Measurements from ENCODE around the gene CMIP. TPM values are rescaled to one million over a fixed set of nuclear protein-coding genes. Genes with fewer than 3 reads are reported as not detected.

Gene CMIP
- total RNA-seq, 1 experiment from 2014 or later: 48.2 TPM

DNA sequence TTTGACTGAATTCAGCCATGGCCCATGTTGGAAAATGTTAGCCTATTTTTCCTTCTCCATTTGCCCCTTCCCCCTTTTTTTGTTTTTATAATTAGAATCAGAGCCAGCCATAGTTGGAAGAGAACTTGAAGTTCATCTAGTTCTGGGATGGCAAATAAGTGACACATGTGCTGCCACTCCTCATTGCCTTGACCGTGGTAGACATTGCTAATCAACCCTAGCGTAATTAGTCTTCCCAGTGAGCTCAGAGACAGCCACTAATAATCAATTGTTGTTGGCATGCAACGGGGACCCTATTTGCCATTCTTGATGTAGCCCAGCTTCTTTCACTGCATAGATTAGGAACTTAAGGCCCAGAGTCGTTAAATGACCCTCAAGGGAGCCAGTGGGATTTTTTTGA is 16.6 kb downstream of the CMIP start:
- Mint-ChIP-seq H3K27me3 (ENCODE audit: low read depth) (no peaks in the 10 kb centered on the region), H3K27ac (0 out of 7 replicates have a peak overlapping the region, but pooled peaks of 1 of the 3 experiments have one; percentile 27), H3K9me3 (no peaks in the 10 kb centered on the region), H3K36me3 (ENCODE audit: insufficient read depth in 1 of 3, low read depth in 3 of 3) (peaks cover 14 to 25% (median 25%) of the 10 kb centered on the region in 3 experiments), H3K4me1 (peaks cover 34 to 39% of the 10 kb centered on the region in 2 experiments), H3K4me3 (no peak overlapping the region)
- Histone ChIP-seq H4K20me1 (ENCODE audit: control insufficient read depth, insufficient read depth, insufficient read length) (peaks cover 2% of the 10 kb centered on the region), H4K5ac (ENCODE audit: insufficient read length, low read depth, low read length) (no peak overlapping the region), H3K23me2 (ENCODE audit: insufficient read length, low read depth, low read length, poor library complexity, severe bottlenecking) (no peaks in the 10 kb centered on the region), H2BK20ac (ENCODE audit: low read depth, low read length, poor library complexity, severe bottlenecking) (no peak overlapping the region), H2BK5ac (ENCODE audit: insufficient read length, low read length) (no peak overlapping the region), H3K4ac (ENCODE audit: low read depth, low read length) (no peak overlapping the region), H3K79me2 (ENCODE audit: insufficient read depth, low read length) (peaks cover 34% of the 10 kb centered on the region; the same call in 1 of the 2 replicates), H3K4me1 (ENCODE audit: insufficient read depth, low read length) (peaks cover 6% of the 10 kb centered on the region; the same call in 1 of the 2 replicates), H2BK120ac (ENCODE audit: low read depth, low read length, poor library complexity, severe bottlenecking) (no peak overlapping the region), H3K56ac (ENCODE audit: insufficient read length, low read depth, low read length) (no peak overlapping the region), H3K4me2 (ENCODE audit: insufficient read depth, insufficient read length, low read length) (no peak overlapping the region), H3K79me1 (ENCODE audit: insufficient read depth, low read depth, low read length, poor library complexity, severe bottlenecking) (no peaks in the 10 kb centered on the region), H4K91ac (ENCODE audit: insufficient read length, low read depth, low read length) (no peak overlapping the region), H4K8ac (replicated peaks; ENCODE audit: insufficient read length, low read depth, low read length) (no peak overlapping the region), H3K14ac (ENCODE audit: insufficient read depth, low read length) (no peak overlapping the region), H3K9ac (ENCODE audit: extremely low read depth, insufficient read length, low read length) (no peak overlapping the region), H3K18ac (ENCODE audit: insufficient read length, low read depth, low read length) (no peak overlapping the region), H2AK5ac (ENCODE audit: insufficient read length, low read length) (no peak overlapping the region), H3T11ph (ENCODE audit: low read length) (no peak overlapping the region), H2BK15ac (ENCODE audit: low read depth, low read length) (no peak overlapping the region), H3K23ac (ENCODE audit: insufficient read length, low read depth, low read length) (no peak overlapping the region), H3K27me3 (ENCODE audit: insufficient read depth, low read length) (no peaks in the 10 kb centered on the region), H2BK12ac (ENCODE audit: insufficient read length, low read depth, low read length) (no peak overlapping the region), H3K27ac (ENCODE audit: insufficient read length, low read depth, low read length) (no peak overlapping the region), H2AFZ (ENCODE audit: low read length) (no peak overlapping the region), H3K9me3 (ENCODE audit: control insufficient read depth, low read depth, low read length) (no peaks in the 10 kb centered on the region)
- no peak for DNase-seq
- TF ChIP-seq, protein P1, sequence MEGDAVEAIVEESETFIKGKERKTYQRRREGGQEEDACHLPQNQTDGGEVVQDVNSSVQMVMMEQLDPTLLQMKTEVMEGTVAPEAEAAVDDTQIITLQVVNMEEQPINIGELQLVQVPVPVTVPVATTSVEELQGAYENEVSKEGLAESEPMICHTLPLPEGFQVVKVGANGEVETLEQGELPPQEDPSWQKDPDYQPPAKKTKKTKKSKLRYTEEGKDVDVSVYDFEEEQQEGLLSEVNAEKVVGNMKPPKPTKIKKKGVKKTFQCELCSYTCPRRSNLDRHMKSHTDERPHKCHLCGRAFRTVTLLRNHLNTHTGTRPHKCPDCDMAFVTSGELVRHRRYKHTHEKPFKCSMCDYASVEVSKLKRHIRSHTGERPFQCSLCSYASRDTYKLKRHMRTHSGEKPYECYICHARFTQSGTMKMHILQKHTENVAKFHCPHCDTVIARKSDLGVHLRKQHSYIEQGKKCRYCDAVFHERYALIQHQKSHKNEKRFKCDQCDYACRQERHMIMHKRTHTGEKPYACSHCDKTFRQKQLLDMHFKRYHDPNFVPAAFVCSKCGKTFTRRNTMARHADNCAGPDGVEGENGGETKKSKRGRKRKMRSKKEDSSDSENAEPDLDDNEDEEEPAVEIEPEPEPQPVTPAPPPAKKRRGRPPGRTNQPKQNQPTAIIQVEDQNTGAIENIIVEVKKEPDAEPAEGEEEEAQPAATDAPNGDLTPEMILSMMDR (conservative IDR thresholded peaks at IDR 0.05): no peak
- WGBS (ENCODE audit: extremely low coverage, insufficient read length, low lambda C conversion rate): no CpG with 5 or more reads among the region's 4 CpGs

All from H9 (cell line).